ENCODE measurements around the gene MUC12.
"Not testable (repeated sequence)": the region's sequence is repeated elsewhere in the genome, so short reads cannot be mapped to it uniquely, and the experiment has no call there.

Gene MUC12

GRCh38 chr7:100971111-100972001 lies 2.0 kb downstream of the MUC12 start:
- peaks cover 7% of the 10 kb centered on the region for H3K4me1 ChIP-seq (ENCODE audit: insufficient read depth, low read length)
- H3K9me3 ChIP-seq (ENCODE audit: insufficient read depth, low read depth, low read length), result no peaks in the 10 kb centered on the region
- H3K36me3 ChIP-seq (ENCODE audit: insufficient read depth, low read length), result no peaks in the 10 kb centered on the region
- no peak overlapping the region for H3K9ac ChIP-seq (ENCODE audit: low read depth, low read length)
- H3K4me3 ChIP-seq (ENCODE audit: low read length), result no peak overlapping the region
- peaks cover 23% of the 10 kb centered on the region for H3K27me3 ChIP-seq (ENCODE audit: insufficient read depth, low read length)
- H3K27ac ChIP-seq (ENCODE audit: low read depth, low read length), result no peak overlapping the region
- WGBS, result 59% methylated on average over 13 of the region's 14 CpGs

- Histone ChIP-seq H3K27ac (ENCODE audit: low read depth, low read length) (no peak overlapping the region), H3K4me1 (ENCODE audit: insufficient read depth, low read length) (peaks cover 7% of the 10 kb centered on the region), H3K36me3 (ENCODE audit: insufficient read depth, low read length) (no peaks in the 10 kb centered on the region), H3K9ac (ENCODE audit: low read depth, low read length) (no peak overlapping the region), H3K9me3 (ENCODE audit: insufficient read depth, low read depth, low read length) (no peaks in the 10 kb centered on the region), H3K4me3 (ENCODE audit: low read length) (no peak overlapping the region), H3K27me3 (ENCODE audit: insufficient read depth, low read length) (peaks cover 17% of the 10 kb centered on the region)
- 66% methylated on average over 7 of the region's 7 CpGs for WGBS
Observed at GRCh38 chr7:100972002-100972347, 2.6 kb downstream of the MUC12 start.

DNA sequence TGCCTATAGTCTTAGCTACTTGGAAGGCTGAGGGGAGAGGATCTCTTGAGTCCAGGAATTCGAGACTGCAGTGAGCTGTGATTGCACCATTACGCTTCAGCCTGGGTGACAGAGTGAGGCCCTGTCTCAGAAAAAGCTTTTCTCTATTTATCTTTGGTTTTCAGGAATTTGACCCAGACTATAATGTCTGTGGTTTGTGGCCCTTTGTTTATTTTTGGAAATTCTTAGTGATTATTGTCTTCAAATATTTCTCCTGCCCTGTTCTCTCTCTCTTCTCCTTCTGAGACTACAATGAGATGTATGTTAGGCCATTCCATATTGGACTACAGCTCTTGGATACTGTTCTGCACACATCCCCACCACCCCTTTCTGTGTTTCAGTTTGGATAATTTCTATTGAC lies 4.7 kb downstream of the MUC12 start:
- Histone ChIP-seq H3K4me1 (ENCODE audit: insufficient read depth, low read length) (no peaks in the 10 kb centered on the region), H3K36me3 (ENCODE audit: insufficient read depth, low read length) (no peaks in the 10 kb centered on the region), H3K27me3 (ENCODE audit: insufficient read depth, low read length) (no peaks in the 10 kb centered on the region), H3K4me3 (ENCODE audit: low read length) (no peak overlapping the region), H3K27ac (ENCODE audit: low read depth, low read length) (no peak overlapping the region), H3K9ac (ENCODE audit: low read depth, low read length) (no peak overlapping the region), H3K9me3 (ENCODE audit: insufficient read depth, low read depth, low read length) (no peaks in the 10 kb centered on the region)
- WGBS, result 88% methylated on average over 2 of the region's 2 CpGs

- Histone ChIP-seq H3K4me1 (ENCODE audit: insufficient read depth, low read length) (no peaks in the 10 kb centered on the region), H3K9me3 (ENCODE audit: insufficient read depth, low read depth, low read length) (no peaks in the 10 kb centered on the region), H3K27ac (ENCODE audit: low read depth, low read length) (no peak overlapping the region), H3K27me3 (ENCODE audit: insufficient read depth, low read length) (no peaks in the 10 kb centered on the region), H3K9ac (ENCODE audit: low read depth, low read length) (no peak overlapping the region), H3K4me3 (ENCODE audit: low read length) (no peak overlapping the region), H3K36me3 (ENCODE audit: insufficient read depth, low read length) (no peaks in the 10 kb centered on the region)
- WGBS, result 77% methylated on average over 3 of the region's 3 CpGs
Observed at GRCh38 chr7:100975371-100975821, 6.0 kb downstream of the MUC12 start.

GRCh38 chr7:100978300-100978699 lies 8.9 kb downstream of the MUC12 start:
- Histone ChIP-seq H3K9ac (ENCODE audit: low read depth, low read length) (no peak overlapping the region), H3K9me3 (ENCODE audit: insufficient read depth, low read depth, low read length) (no peaks in the 10 kb centered on the region), H3K36me3 (ENCODE audit: insufficient read depth, low read length) (no peaks in the 10 kb centered on the region), H3K27me3 (ENCODE audit: insufficient read depth, low read length) (no peaks in the 10 kb centered on the region), H3K4me1 (ENCODE audit: insufficient read depth, low read length) (no peaks in the 10 kb centered on the region), H3K27ac (ENCODE audit: low read depth, low read length) (no peak overlapping the region), H3K4me3 (ENCODE audit: low read length) (no peak overlapping the region)
- WGBS, result 93% methylated on average over 4 of the region's 4 CpGs

DNA sequence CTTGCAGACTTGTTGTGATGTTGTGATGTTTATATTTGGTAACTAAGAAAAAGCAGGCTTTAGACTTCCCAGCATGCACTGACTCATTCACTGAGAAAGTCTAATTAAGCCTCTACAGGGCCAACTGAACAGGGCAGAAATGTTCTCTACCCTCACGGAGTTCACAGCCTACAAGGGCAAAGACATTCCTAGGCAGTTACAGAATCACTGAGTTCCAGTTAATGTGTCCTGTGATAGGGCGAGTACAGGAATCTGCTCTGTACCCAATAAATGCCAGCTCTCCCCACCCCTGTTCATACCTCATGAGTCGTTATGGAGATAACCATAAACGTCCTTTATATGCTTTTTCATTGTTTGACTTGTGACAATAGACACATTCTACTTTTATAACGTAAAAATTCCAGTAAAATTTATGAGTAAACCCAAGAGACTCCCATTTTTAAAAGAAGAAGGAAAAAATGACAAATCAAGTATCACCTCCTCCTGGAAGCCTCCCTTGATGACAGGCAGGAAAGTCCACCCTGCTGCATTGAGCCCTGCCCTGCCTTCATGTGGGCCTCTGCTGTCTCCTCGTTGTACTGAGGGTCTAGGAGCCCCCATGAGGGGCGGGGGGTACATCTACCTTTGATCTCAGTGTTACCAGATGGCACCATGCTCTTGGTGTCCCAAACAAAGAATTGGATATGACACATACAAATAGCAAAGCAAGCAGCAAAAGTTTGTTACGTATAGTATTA lies 14.3 kb downstream of the MUC12 start:
- H3K9ac ChIP-seq (ENCODE audit: low read depth, low read length), result no peak overlapping the region
- WGBS, result 94% methylated on average over 8 of the region's 8 CpGs
- no peaks in the 10 kb centered on the region for H3K9me3 ChIP-seq (ENCODE audit: insufficient read depth, low read depth, low read length)
- H3K27ac ChIP-seq (ENCODE audit: low read depth, low read length), result no peak overlapping the region
- H3K36me3 ChIP-seq (ENCODE audit: insufficient read depth, low read length), result no peaks in the 10 kb centered on the region
- no peaks in the 10 kb centered on the region for H3K4me1 ChIP-seq (ENCODE audit: insufficient read depth, low read length)
- no peaks in the 10 kb centered on the region for H3K27me3 ChIP-seq (ENCODE audit: insufficient read depth, low read length)
- H3K4me3 ChIP-seq (ENCODE audit: low read length), result no peak overlapping the region

DNA sequence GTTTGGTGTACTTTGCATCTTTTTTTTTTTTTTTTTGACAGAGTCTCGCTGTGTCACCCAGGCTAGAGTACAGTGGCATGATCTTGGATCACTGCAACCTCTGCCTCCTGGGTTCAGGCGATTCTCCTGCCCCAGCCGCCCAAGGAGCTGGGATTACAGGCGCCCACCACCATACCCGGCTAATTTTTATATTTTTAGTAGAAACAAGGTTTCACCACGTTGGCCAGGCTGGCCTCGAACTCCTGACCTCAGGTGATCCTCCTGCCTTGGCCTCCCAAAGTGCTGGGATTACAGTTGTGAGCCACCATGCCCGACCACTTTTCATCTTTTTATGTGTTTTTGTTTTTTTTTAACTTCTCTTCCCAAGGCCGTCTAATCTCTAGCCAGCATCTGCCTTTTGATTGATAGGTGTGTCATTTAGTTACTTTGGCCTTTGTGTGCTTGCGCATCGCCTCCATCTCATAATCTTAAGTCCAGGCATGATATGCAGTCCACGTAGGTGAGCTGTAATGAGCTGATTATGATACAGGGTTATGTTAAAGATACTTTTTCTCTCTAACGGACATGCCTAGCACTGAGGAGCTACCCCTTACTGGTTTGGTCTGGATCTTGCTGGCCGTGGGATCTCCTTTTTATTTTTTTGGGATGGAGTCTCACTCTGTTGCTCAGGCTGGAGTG lies 15.0 kb downstream of the MUC12 start:
- H3K9me3 ChIP-seq (ENCODE audit: insufficient read depth, low read depth, low read length); H3K9ac ChIP-seq (ENCODE audit: low read depth, low read length); H3K36me3 ChIP-seq (ENCODE audit: insufficient read depth, low read length); H3K4me1 ChIP-seq (ENCODE audit: insufficient read depth, low read length); H3K27me3 ChIP-seq (ENCODE audit: insufficient read depth, low read length); H3K4me3 ChIP-seq (ENCODE audit: low read length); H3K27ac ChIP-seq (ENCODE audit: low read depth, low read length): not testable (repeated sequence)
- 90% methylated on average over 13 of the region's 14 CpGs for WGBS

GRCh38 chr7:100985033-100985797 lies 15.8 kb downstream of the MUC12 start:
- not testable (repeated sequence) for H3K27me3 ChIP-seq (ENCODE audit: insufficient read depth, low read length); H3K9ac ChIP-seq (ENCODE audit: low read depth, low read length); H3K27ac ChIP-seq (ENCODE audit: low read depth, low read length); H3K9me3 ChIP-seq (ENCODE audit: insufficient read depth, low read depth, low read length); H3K36me3 ChIP-seq (ENCODE audit: insufficient read depth, low read length); H3K4me3 ChIP-seq (ENCODE audit: low read length); H3K4me1 ChIP-seq (ENCODE audit: insufficient read depth, low read length)
- 83% methylated on average over 4 of the region's 4 CpGs for WGBS

DNA sequence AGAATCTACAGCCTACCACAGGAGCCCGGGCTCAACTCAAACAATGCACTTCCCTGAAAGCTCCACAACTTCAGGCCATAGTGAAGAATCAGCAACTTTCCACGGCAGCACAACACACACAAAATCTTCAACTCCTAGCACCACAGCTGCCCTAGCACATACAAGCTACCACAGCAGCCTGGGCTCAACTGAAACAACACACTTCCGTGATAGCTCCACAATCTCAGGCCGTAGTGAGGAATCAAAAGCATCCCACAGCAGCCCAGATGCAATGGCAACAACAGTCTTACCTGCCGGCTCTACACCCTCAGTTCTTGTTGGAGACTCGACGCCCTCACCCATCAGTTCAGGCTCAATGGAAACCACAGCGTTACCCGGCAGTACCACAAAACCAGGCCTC lies 22.3 kb downstream of the MUC12 start:
- no peaks in the 10 kb centered on the region for H3K9me3 ChIP-seq (ENCODE audit: insufficient read depth, low read depth, low read length)
- H3K9ac ChIP-seq (ENCODE audit: low read depth, low read length), result no peak overlapping the region
- H3K27me3 ChIP-seq (ENCODE audit: insufficient read depth, low read length), result no peaks in the 10 kb centered on the region
- WGBS, result 94% methylated on average over 9 of the region's 9 CpGs
- no peak overlapping the region for H3K27ac ChIP-seq (ENCODE audit: low read depth, low read length)
- no peak overlapping the region for H3K4me3 ChIP-seq (ENCODE audit: low read length)
- no peaks in the 10 kb centered on the region for H3K4me1 ChIP-seq (ENCODE audit: insufficient read depth, low read length)
- H3K36me3 ChIP-seq (ENCODE audit: insufficient read depth, low read length), result no peaks in the 10 kb centered on the region

DNA sequence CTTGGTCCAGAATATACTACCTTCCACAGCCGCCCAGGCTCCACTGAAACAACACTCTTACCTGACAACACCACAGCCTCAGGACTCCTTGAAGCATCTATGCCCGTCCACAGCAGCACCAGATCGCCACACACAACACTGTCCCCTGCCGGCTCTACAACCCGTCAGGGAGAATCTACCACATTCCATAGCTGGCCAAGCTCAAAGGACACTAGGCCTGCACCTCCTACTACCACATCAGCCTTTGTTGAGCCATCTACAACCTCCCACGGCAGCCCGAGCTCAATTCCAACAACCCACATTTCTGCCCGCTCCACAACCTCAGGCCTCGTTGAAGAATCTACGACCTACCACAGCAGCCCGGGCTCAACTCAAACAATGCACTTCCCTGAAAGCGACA lies 22.9 kb downstream of the MUC12 start:
- H3K4me3 ChIP-seq (ENCODE audit: low read length); H3K9ac ChIP-seq (ENCODE audit: low read depth, low read length); H3K36me3 ChIP-seq (ENCODE audit: insufficient read depth, low read length); H3K27ac ChIP-seq (ENCODE audit: low read depth, low read length); H3K27me3 ChIP-seq (ENCODE audit: insufficient read depth, low read length); H3K4me1 ChIP-seq (ENCODE audit: insufficient read depth, low read length); H3K9me3 ChIP-seq (ENCODE audit: insufficient read depth, low read depth, low read length): not testable (repeated sequence)
- WGBS, result 91% methylated on average over 8 of the region's 12 CpGs

DNA sequence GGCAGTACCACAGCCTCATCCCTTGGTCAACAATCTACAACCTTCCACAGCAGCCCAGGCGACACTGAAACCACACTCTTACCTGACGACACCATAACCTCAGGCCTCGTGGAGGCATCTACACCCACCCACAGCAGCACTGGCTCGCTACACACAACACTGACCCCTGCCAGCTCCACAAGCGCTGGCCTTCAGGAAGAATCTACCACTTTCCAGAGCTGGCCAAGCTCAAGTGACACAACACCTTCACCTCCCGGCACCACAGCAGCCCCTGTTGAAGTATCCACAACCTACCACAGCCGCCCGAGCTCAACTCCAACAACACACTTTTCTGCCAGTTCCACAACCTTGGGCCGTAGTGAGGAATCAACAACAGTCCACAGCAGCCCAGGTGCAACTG lies 25.3 kb downstream of the MUC12 start:
- H3K4me3 ChIP-seq (ENCODE audit: low read length); H3K9me3 ChIP-seq (ENCODE audit: insufficient read depth, low read depth, low read length): not testable (repeated sequence)

More for the DNA sequence above, 25.3 kb downstream of the MUC12 start:
- not testable (repeated sequence) for H3K4me1 ChIP-seq (ENCODE audit: insufficient read depth, low read length); H3K27ac ChIP-seq (ENCODE audit: low read depth, low read length); H3K9ac ChIP-seq (ENCODE audit: low read depth, low read length); H3K27me3 ChIP-seq (ENCODE audit: insufficient read depth, low read length); H3K36me3 ChIP-seq (ENCODE audit: insufficient read depth, low read length)
- no CpG with 5 or more reads among the region's 9 CpGs for WGBS

All from HUES64 (cell line).